HCT116 (cell line): ENCODE data around the gene PSME4. TPM values are rescaled to one million over a fixed set of nuclear protein-coding genes. Genes with fewer than 3 reads are reported as not detected.

Experiments
- ATAC-seq: fragments of 200-7000 bp; cut with Tn5 transposase; 2 replicates; pipeline ENCODE4 v1.9.1; 2020; ENCODE audit warnings: mild to moderate bottlenecking, moderate library complexity
- BruUV-seq: library from RNA; stranded (reverse); fragments of 400-500 nt; replicated peaks from 2 replicates; lab custom pipeline; 2021; lab: Mats Ljungman, UMichigan
- CTCF ChIA-PET: fragments of 300-600 bp; sonication (Branson Sonifier 250); formaldehyde crosslinking; loops from one replicate; lab custom pipeline; 2021; ENCODE audit warnings: antibody characterized with exemption; lab: Charles Lee
- POLR2A ChIA-PET: fragments of 300-600, 350-600 bp; sonication (Branson Sonifier 250); formaldehyde crosslinking; loops from one replicate; lab custom pipeline; 2021; ENCODE audit warnings: antibody characterized with exemption; lab: Charles Lee
- RAD21 ChIA-PET, 2 experiments: fragments of 300-600 bp; sonication (Branson Sonifier 250); formaldehyde crosslinking; loops; one replicate each; lab custom pipeline; 2023; ENCODE audit warnings: low total read pairs in 2 of 2; ENCODE audit not compliant: uncharacterized antibody in 2 of 2, unreplicated experiment in 2 of 2, low non-redundant PET in 1 of 2; lab: Charles Lee
- DNase-seq: peaks from one replicate; pipeline ENCODE4 v3.0.0-alpha.2; 2010; ENCODE audit warnings: low read depth, low spot score
- H2AFZ ChIP-seq: fragments of 200-600 bp; shearing (Covaris generic), sonication (generic); 2 replicates; pipeline ENCODE4 v1.6.1; 2017; ENCODE audit warnings: low read depth, mixed run types, mixed read lengths, antibody characterized with exemption, low read length; ENCODE audit not compliant: poor library complexity, severe bottlenecking
- H3K27ac ChIP-seq: 2 replicates; pipeline ENCODE4 v1.5.1; 2012; ENCODE audit warnings: low read depth, low read length
- H3K27me3 ChIP-seq: fragments of 200-600 bp; sonication (generic); 2 replicates; pipeline ENCODE4 v1.6.1; 2016; ENCODE audit warnings: mixed run types, low read length, mixed read lengths; ENCODE audit not compliant: insufficient read depth
- H3K36me3 ChIP-seq, 2 experiments: fragments of 200-500 bp in 1 of 2; fragments of 200-600 bp in 1 of 2; sonication (Bioruptor generic) in 1 of 2; sonication (generic) in 1 of 2; 2 replicates each; pipeline versions ENCODE4 v1.5.1 to v1.6.1; 2014 to 2016; ENCODE audit warnings: low read length in 2 of 2, inconsistent platforms in 1 of 2, mixed read lengths in 1 of 2, mixed run types in 1 of 2; ENCODE audit not compliant: insufficient read depth in 2 of 2, control insufficient read depth in 1 of 2
- H3K4me1 ChIP-seq, 2 experiments: fragments of 200-600 bp in 1 of 2; sonication (generic) in 1 of 2; 2 replicates each; pipeline versions ENCODE4 v1.5.1 to v1.6.1; 2012 to 2017; ENCODE audit warnings: low read length in 2 of 2, inconsistent platforms in 1 of 2, mild to moderate bottlenecking in 1 of 2, mixed read lengths in 1 of 2, mixed run types in 1 of 2, moderate library complexity in 1 of 2; ENCODE audit not compliant: insufficient read depth in 2 of 2, control insufficient read depth in 1 of 2
- H3K4me2 ChIP-seq: fragments of 200-600 bp; sonication (generic); 2 replicates; pipeline ENCODE4 v1.6.1; 2017; ENCODE audit warnings: mixed run types, low read length, mixed read lengths
- H3K4me3 ChIP-seq, 2 experiments: fragments of 200-600 bp in 1 of 2; sonication (generic) in 1 of 2; replicated peaks in 1 of 2; 2 replicates each; pipeline ENCODE4 v1.5.1; 2011 to 2016; ENCODE audit warnings: low read length in 2 of 2, control low read depth in 1 of 2, low read depth in 1 of 2, mild to moderate bottlenecking in 1 of 2, mixed read lengths in 1 of 2, mixed run types in 1 of 2
- H3K79me2 ChIP-seq: fragments of 200-600 bp; sonication (generic); 2 replicates; pipeline ENCODE4 v1.6.1; 2017; ENCODE audit warnings: mild to moderate bottlenecking, mixed run types, low read length, moderate library complexity, mixed read lengths; ENCODE audit not compliant: insufficient read depth
- H3K9ac ChIP-seq: fragments of 200-600 bp; sonication (generic); 2 replicates; pipeline ENCODE4 v1.6.1; 2016; ENCODE audit warnings: low read length, mixed read lengths
- H3K9me2 ChIP-seq: fragments of 200-600 bp; sonication (generic), shearing (Covaris generic); 2 replicates; pipeline ENCODE4 v1.6.1; 2017; ENCODE audit warnings: mixed run types, mild to moderate bottlenecking, moderate library complexity; ENCODE audit not compliant: insufficient read depth
- H3K9me3 ChIP-seq, 2 experiments: fragments of 200-500 bp in 1 of 2; fragments of 200-600 bp in 1 of 2; sonication (Bioruptor generic) in 1 of 2; sonication (generic) in 1 of 2; 2 replicates each; pipeline ENCODE4 v1.6.1; 2014 to 2017; ENCODE audit warnings: low read length in 2 of 2, mixed read lengths in 2 of 2, inconsistent platforms in 1 of 2, low read depth in 1 of 2, mild to moderate bottlenecking in 1 of 2, mixed run types in 1 of 2, moderate library complexity in 1 of 2; ENCODE audit not compliant: control insufficient read depth in 1 of 2, insufficient read depth in 1 of 2
- H4K20me1 ChIP-seq: fragments of 200-600 bp; sonication (generic), shearing (Covaris generic); 2 replicates; pipeline ENCODE4 v1.6.1; 2017; ENCODE audit warnings: mixed run types, mild to moderate bottlenecking, moderate library complexity; ENCODE audit not compliant: insufficient read depth
- CEBPB ChIP-seq: IDR thresholded peaks from 2 replicates; pipeline ENCODE4 v1.6.1; 2012; ENCODE audit warnings: low read depth
- EGR1 ChIP-seq: IDR thresholded peaks from 2 replicates; pipeline ENCODE4 v1.6.1; 2012; ENCODE audit warnings: low read depth
- EZH2phosphoT487 ChIP-seq: fragments of 200-600 bp; IDR thresholded peaks from 2 replicates; pipeline ENCODE4 v1.6.1; 2018; ENCODE audit warnings: antibody characterized with exemption, borderline replicate concordance
- JUND ChIP-seq: IDR thresholded peaks from 2 replicates; pipeline ENCODE4 v1.6.1; 2012
- POLR2A ChIP-seq: IDR thresholded peaks from 2 replicates; pipeline ENCODE4 v1.7.0; 2011; ENCODE audit warnings: borderline replicate concordance; ENCODE audit not compliant: insufficient read depth, insufficient read length; ENCODE audit errors: extremely low read depth
- RAD21 ChIP-seq: IDR thresholded peaks from 2 replicates; pipeline ENCODE4 v1.6.1; 2012; ENCODE audit warnings: low read depth, mild to moderate bottlenecking
- REST ChIP-seq: IDR thresholded peaks from 2 replicates; pipeline ENCODE4 v1.6.1; 2012; ENCODE audit warnings: low read depth
- TCF7L2 ChIP-seq: IDR thresholded peaks from 2 replicates; pipeline ENCODE4 v1.7.0; 2011; ENCODE audit warnings: borderline replicate concordance, inconsistent platforms; ENCODE audit not compliant: insufficient read depth, insufficient read length; ENCODE audit errors: extremely low read depth
- YY1 ChIP-seq: IDR thresholded peaks from 2 replicates; pipeline ENCODE4 v1.6.1; 2011; ENCODE audit warnings: low read length, low read depth, moderate library complexity, mild to moderate bottlenecking; ENCODE audit not compliant: insufficient replicate concordance; ENCODE audit errors: extremely low read depth
- ZNF274 ChIP-seq: fragments of 200-500 bp; sonication (Bioruptor generic); IDR thresholded peaks from 2 replicates; pipeline ENCODE4 v1.6.1; 2014; ENCODE audit warnings: mild to moderate bottlenecking, low read depth, low read length, inconsistent platforms
- intact Hi-C: fragments of 100-400 bp; cut with micrococcal nuclease; formaldehyde crosslinking; loops from 2 replicates; pipeline ENCODE4 v1.10.0; 2022
- total RNA-seq: library from RNA; stranded (reverse); gene quantifications from one replicate; pipeline ENCODE4 v1.2.1, GENCODE V29; 2021; ENCODE audit not compliant: unreplicated experiment

Gene PSME4
- total RNA-seq, 1 experiment from 2014 or later, result 53.2 TPM

- TF ChIP-seq TCF7L2 (no peak), EGR1 (no peak), YY1 (no peak), RAD21 (no peak), CEBPB (no peak), EZH2phosphoT487 (no peak), POLR2A (no peak)
These were observed 96.3 kb downstream of the PSME4 start (continued) for GRCh38 chr2:53874401-53874950.

GRCh38 chr2:53867773-53868172 lies 103.0 kb downstream of the PSME4 start:
- Histone ChIP-seq H3K4me1 (no peaks in the 10 kb centered on the region), H3K9me2 (no peaks in the 10 kb centered on the region), H3K9ac (no peak overlapping the region), H3K4me3 (no peak overlapping the region), H3K36me3 (peaks cover 12 to 17% of the 10 kb centered on the region in 2 experiments), H3K27me3 (no peaks in the 10 kb centered on the region), H3K9me3 (no peaks in the 10 kb centered on the region), H2AFZ (no peak overlapping the region), H3K27ac (no peak overlapping the region), H3K4me2 (no peak overlapping the region), H3K79me2 (no peaks in the 10 kb centered on the region), H4K20me1 (no peaks in the 10 kb centered on the region)
- DNase-seq (no peak), ATAC-seq (no peak)
- intact Hi-C loops, result no loop called here
- ChIA-PET CTCF (no interaction called here), RAD21 (no interaction called here), POLR2A (no interaction called here)
- TF ChIP-seq EGR1 (no peak), TCF7L2 (no peak), ZNF274 (no peak), REST (no peak), JUND (no peak)
- no TSS peak for BruUV-seq
